ENCODE results near the gene TRMT61B.
A peak's percentile ranks its signal among the peaks of the same experiment; 100 is the strongest.

The TRMT61B gene

GRCh38 chr2:28870146-28870891 is at the start of gene TRMT61B:
Gene TRMT61B (minus strand): TSS chr2:28870309. CDS start chr2:28870277, 32 bp downstream.
- peak; percentile 94 for DNase-seq (ENCODE audit: low spot score)

DNA sequence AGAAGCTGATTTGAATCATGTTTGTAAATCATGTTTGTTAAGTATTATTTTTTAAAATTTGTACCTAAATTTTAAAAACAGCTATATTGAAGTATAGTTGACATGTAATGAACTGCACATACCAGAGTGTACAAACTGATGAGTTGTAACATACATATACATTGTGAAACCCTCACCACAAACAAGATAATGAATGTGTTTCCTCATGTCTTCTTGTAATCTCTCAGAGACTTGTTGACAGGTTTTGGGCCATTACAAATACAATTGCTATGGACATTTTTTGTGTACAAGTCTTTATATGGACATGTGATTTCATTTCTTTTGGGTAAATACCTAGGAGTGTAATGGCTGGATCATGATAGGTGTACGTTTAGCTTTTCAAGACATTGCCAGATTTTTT is 45.8 kb upstream of the TRMT61B start:
- DNase-seq (ENCODE audit: low spot score): no peak

GRCh38 chr2:28909655-28910353 is 39.7 kb upstream of the TRMT61B start:
- no peak for DNase-seq (ENCODE audit: low spot score)

- DNase-seq (ENCODE audit: low spot score): no peak
Measured at GRCh38 chr2:28908172-28908571, 38.1 kb upstream of the TRMT61B start.

- DNase-seq (ENCODE audit: low spot score): no peak
Measured at GRCh38 chr2:28906821-28907220, 36.7 kb upstream of the TRMT61B start.

DNA sequence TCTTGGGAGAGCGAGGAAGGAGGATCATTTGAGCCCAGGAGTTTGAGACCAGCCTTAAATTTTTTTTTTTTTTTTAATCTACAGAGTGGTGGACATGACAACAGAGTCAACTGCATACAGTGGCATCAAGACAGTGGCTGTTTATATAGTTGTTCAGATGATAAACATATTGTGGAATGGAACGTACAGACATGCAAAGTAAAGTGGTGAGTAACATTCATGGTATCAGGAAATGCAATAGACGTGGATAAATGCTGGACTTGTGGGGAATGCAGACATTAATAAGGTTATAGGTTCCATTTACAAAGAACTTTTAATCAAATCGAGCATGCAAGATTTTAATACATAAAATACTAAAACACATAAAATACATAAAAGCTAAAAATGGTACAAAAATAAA is 36.3 kb upstream of the TRMT61B start:
- no peak for DNase-seq (ENCODE audit: low spot score)

GRCh38 chr2:28905533-28905932 is 35.4 kb upstream of the TRMT61B start:
- no peak for DNase-seq (ENCODE audit: low spot score)

- DNase-seq (ENCODE audit: low spot score): no peak
Measured at GRCh38 chr2:28904802-28905457, 34.8 kb upstream of the TRMT61B start.

GRCh38 chr2:28904295-28904694 is 34.2 kb upstream of the TRMT61B start:
- DNase-seq (ENCODE audit: low spot score): no peak

- DNase-seq (ENCODE audit: low spot score): no peak
Measured at GRCh38 chr2:28902584-28902983, 32.5 kb upstream of the TRMT61B start.

- DNase-seq (ENCODE audit: low spot score): no peak
Measured at GRCh38 chr2:28901841-28902240, 31.7 kb upstream of the TRMT61B start.

DNA sequence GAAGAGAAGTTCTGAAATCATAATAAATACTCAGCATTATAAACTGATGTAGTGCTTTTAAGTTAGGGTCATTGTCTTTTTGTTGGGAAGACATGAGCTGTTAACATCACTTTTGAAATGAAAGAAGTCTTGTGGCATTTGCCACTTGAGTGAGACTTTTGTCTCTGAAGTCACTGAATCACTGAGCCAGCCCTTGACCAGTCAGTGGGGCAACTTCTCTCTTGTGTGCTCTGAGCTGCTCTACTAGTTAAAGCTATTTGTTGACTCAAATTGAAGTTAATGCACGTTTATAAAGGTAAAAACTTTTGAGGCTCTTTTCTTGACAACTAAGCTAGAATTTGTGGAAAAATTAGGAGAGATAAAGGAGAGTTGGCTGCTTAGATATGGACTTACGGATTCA is 31.1 kb upstream of the TRMT61B start:
- DNase-seq (ENCODE audit: low spot score): no peak

- DNase-seq (ENCODE audit: low spot score): no peak
Measured at GRCh38 chr2:28898048-28898447, 27.9 kb upstream of the TRMT61B start.

GRCh38 chr2:28896906-28897305 is 26.8 kb upstream of the TRMT61B start:
- DNase-seq (ENCODE audit: low spot score): no peak

DNA sequence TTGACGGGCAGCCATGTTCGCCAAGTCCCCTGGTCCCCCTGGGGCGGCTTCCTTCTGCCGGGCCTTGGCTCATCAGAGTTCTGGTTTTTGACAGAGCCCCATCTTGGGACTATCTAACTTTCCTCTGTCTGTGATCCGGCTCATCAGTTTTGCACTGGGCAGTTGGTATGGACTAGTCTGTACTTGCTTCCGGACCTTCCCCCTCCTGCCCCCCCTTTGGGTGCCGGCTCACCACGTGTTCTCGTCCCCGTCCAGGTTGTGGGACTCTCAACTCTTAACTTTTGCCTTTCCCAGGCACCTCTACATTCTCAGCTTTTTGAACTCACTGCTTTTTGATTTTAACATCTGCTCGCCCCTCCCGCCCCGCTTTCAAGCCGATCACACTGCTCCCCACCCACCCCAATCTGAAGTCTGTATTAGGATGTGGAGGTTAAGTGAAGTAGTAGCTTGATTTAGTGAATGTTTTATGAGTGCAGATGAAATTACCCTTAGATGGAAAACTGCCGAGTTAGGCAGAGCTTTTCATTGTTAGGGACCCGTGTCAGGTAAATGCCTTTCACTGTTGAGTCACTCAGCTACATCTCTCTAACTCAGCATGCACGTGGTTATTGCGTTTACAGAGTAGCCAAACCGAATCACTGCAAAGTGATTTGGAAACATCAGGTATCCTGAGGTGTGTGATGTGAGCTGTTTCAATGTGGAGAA is 25.2 kb upstream of the TRMT61B start:
- DNase-seq (ENCODE audit: low spot score): no peak

GRCh38 chr2:28894470-28895188 is 24.5 kb upstream of the TRMT61B start, which contains the start of gene WDR43:
Gene WDR43 (plus strand): TSS chr2:28894667. CDS start chr2:28894699, 32 bp downstream.
- DNase-seq (ENCODE audit: low spot score): peak; percentile 98

- no peak for DNase-seq (ENCODE audit: low spot score)
Measured at GRCh38 chr2:28893488-28893887, 23.4 kb upstream of the TRMT61B start.

- no peak for DNase-seq (ENCODE audit: low spot score)
Measured at GRCh38 chr2:28880193-28880592, 10.1 kb upstream of the TRMT61B start.

DNA sequence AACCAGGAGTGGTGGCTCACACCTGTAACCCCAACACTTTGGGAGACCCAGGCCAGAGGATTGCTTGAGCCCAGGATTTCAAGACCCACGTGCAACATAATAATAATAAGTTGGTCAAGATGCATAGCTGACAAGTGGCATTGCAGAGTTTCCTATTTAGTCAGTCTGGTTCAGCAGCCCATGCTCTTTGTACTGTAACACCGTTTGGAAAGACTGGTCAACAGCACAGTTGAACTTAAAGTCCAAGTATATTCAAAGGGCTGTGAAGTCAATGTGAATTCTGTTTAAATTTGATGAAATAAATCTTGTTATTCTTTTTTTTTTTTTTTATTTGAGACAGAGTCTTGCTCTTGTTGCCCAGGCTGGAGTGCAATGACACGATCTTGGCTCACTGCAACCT is 1.5 kb upstream of the TRMT61B start:
- no peak for DNase-seq (ENCODE audit: low spot score)

- no peak for DNase-seq (ENCODE audit: low spot score)
Measured at GRCh38 chr2:28869494-28870145, 489 bp downstream of the TRMT61B start.

- DNase-seq (ENCODE audit: low spot score): no peak
Measured at GRCh38 chr2:28868611-28869010, 1.5 kb downstream of the TRMT61B start.

Data from COLO829 (cell line).